HG02763 (cell line): Measurements from ENCODE around the gene STYXL2.

Experiments
- ATAC-seq: cut with Tn5 transposase; IDR thresholded peaks from one replicate; pipeline ENCODE4 v1.9.1; 2021; ENCODE audit warnings: mild to moderate bottlenecking, moderate library complexity; ENCODE audit not compliant: unreplicated experiment

STYXL2 gene

DNA sequence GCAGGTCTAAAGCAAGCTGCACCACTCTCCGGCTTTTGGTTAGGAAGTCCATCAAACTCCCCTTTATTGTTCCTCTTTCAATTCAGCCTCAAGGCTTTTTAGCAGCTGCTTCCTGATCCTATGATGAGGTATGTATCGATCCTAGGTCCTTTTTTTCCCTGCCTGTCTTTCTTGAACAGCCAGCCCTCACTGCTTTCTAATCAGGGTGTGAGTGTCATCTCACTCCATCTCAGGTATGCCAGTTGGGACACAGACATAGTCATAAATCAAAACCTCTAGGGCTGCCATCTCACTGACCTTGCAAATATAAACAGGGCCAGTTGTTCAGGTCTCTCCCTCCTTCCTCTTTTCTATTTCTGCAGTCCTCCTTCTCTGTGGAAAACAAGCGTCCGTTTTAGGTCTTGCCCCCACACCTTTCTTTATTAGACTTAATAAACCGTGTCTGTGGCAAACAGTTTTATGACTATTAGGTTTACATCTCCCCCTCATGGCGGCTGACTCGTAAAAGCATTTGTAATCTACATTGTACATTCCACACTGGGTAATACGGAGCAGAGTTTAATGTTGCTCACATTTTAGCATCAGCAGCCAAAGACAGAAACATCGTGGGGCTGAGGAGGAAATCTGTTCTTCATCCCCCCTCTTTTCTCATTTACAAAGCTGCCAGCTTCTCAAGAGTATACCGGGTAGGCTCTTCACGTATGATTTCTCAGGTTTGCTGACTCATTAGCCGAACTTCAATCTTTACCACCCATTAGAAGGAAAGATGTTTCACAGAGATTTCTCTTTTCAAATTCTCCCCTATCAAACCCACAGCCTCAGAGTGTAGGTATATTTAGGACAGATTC is 11.6 kb downstream of the STYXL2 start:
- no peak for ATAC-seq

DNA sequence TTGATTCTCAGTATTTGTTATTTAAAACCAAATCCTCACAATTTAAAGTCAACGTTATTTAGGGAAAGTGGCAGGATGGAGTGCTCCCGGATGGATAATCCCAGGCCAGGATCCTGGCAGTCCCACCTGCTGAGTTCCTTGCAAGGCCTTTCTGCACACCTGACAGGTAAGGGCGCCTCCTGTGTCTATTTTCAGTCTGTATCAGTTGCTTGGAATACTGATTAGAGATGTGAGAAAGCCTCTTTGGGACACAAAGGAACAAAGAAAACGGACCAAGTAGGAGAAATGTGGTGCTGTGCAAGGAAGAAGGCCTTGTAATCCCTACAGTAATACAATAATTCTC is 12.2 kb downstream of the STYXL2 start:
- no peak for ATAC-seq

DNA sequence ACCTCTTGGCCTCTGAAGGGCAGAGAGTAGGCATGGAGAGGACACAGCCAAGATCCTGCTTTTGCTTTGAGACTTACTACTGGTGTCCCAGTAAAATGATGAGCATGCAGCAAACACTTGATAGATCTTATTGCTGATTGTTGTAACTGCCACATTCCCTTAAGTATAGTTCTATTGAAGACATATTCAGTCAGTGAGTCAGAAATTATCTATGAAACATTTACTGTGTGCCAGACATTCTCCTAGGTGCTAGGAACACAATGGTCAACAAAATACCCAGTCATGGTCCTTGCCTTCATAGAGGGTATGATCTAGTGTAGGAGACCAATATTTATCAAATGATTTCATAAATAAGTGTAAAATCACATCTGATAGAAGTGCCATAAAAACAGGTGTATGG is 13.6 kb downstream of the STYXL2 start:
- ATAC-seq = no peak

DNA sequence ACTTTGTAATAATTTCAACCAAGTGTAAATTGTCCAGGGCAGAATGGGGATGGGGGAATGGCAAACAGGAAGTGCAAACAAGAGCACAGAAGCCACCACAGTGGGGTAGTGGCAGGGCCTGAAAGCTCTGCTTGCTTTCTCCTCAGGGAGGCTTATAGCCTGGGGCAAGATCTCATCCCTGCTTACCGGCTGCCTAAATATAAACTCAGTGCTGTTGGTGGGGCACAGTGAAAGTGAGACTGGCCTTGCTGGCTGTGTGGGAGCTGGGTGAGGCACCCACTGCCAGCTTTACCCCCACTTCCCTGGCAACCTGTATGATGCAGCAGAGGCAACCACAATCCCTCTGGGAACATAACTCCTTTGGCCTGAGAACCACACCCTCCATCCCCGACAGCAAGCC is 15.2 kb downstream of the STYXL2 start:
- no peak for ATAC-seq

DNA sequence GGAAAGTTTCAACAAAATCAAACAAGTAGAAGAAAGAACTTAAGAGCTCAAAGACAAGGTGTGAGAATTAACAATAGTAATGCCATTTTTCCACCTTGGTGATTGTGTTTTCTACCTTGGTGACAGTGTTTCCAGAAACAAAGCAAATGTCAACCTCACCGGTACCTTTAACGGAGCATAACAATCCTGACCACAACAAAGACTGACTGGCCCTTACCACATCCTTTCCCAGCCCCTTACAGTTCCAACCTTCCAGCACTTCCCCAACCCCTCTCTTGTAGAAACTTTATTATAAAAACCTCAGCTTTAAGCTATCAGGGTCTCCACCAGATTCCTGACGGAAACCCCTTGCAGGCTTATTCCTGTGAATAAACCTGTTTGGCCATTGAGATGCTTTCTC is 16.7 kb downstream of the STYXL2 start:
- no peak for ATAC-seq

DNA sequence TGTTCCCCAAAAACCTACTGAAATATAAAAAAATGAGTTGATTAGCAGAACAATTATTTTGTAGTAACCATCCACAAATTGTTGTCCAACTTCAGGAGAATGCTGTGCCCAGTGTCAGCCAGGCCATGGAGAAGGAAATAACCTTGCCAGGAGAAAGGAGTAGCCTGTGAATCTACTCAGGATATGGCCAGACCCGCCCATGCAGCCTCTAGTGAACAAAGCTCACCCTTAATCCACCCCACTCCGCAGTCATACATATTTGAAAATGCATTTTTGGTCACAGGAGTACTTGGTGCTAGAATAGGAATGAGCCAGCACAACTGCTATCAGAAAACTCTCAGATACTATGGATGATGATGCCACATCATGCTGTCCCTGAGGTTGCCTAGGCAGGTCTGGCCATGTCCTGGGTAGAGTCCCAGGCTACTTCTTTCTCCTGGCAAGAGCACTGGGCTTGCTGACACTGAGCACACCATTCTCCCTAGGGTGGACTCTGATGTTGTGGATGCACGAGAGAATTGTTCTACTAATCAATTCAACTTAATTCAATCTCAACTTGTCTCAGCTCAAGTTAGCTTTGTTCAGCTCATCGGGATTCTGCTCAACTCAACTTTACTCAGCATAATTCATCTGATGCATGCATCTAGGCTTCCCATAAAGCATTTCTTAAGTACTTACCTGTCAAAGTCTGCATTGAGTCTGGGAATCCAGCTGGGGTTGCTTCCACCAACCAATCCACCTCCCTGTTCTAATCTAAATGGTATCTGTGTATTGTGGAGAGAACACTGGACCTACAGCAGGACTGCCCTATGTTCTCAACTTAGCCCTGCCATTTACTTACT is 18.2 kb downstream of the STYXL2 start:
- no peak for ATAC-seq

DNA sequence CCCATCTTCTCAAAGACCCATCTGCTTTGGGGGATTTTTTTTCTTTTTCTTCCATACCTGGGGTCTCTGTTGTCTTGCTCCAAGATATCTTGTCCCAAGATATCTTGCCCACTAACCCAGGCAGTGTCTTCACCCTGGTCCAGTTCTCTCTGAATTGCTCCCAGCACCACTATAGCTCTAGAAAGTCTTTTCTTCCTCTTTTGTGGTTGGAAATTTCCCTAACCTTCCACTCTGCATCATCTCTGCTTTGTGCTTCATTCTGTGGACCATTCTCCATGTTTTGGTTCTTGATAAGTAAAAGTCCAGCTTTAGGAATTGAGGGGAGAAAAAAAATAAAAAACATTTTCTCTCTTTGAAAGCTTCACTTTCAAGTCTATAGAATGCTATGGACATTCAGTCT is 20.9 kb downstream of the STYXL2 start:
- ATAC-seq = no peak

DNA sequence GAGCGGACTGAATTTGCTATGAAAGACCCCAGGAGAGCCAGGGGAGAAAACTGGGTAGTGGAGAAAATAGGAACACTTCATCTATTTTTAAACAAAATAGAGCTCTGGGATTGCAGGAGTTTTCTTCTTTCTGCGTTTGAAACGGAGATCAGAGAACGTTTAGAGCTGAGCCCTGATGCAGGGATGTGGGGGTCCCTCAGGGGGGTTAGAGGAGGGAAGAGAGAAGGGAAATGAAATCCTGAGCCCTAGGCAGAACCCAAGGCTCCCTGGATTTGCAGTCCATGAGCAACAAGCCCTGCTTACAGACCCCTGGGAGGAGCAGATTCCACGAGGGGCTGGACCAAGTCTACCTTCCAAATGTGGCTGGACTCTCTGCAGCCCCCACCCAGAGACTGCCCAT is 21.8 kb downstream of the STYXL2 start:
- ATAC-seq = no peak

DNA sequence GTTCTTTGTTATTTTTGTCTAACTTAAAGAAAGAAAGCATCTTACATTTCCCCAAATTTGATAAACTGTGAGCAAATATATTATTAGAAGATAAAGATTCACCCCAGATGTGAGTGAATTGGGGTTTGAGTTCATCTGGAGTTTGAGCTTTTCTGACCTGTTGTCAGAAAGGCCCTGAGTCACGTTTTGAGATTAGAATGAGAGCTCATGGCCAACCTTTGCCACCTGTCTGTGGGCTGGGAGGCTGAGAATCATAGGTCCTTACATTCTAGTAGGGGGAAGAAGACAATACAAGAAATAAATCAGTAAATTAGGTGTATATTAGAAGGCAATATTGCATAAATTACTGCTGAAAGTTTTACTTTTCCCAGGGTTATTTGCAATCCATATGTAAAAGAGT is 22.3 kb downstream of the STYXL2 start:
- no peak for ATAC-seq

DNA sequence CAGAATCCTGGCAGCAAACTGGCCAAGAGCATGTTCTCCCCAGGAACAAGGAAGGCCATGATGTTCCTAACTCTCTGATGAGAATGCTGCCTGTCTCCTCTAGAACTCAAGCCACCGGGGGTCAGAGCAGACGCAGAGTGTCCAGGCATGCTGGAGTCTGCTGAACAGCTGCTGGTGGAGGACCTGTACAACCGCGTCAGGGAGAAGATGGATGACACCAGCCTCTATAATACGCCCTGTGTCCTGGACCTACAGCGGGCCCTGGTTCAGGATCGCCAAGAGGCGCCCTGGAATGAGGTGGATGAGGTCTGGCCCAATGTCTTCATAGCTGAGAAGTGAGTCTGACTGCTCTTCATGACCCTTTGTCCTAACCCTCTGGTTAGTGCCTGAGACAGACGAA is 23.4 kb downstream of the STYXL2 start:
- ATAC-seq = no peak

DNA sequence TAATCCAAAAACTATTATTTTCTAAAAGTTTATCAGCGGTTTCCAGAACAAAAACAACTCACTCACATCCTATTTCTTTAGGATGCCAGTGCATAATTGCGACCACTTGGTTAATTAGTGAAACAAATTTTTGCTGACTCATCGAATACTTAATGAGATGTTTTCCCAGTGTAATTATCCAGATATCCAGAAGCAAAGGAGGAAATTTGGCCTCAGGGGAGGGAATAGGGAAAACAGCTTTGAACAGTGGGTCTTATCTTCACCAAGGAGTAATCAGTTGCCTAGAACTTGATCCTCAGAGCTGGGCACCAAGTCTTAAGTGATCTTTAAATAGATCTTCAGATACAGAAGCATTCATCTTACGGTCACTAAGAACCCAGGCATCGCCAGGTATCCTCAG is 24.3 kb downstream of the STYXL2 start:
- no peak for ATAC-seq

DNA sequence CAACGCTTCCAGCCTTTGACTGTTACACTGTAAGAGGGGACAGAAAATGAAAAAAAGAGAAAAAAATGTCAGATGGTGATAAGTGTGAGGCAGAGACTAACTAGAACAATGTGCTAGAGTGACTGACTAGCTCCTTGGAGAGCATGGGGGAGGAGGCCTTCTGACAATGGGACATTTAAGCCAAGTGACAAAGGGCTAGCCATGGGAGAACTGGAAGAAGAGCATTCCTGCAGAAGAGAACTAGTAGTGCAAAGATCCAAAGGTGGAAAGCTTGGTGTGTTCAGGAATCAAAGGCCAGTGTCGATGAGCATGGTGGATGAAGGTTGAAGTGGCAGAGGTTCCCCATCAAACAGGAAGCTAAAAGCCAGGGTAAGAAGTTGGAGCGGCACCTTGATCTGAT is 25.8 kb downstream of the STYXL2 start:
- no peak for ATAC-seq

DNA sequence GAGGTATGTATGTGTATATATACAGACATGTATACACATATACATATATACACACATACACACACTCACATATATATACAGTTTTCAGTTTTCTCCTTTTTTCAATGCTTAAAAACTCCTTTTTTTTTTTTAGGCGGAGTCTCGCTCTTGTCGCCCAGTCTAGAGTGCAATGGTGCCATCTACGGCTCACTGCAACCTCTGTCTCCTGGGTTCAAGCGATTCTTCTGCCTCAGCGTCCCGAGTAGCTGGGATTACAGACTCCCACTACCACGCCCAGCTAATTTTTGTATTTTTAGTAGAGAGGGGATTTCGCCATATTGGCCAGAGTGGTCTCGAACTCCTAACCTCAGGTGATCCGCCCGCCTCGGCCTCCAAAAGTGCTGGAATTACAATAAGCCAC is 27.0 kb downstream of the STYXL2 start:
- no peak for ATAC-seq

DNA sequence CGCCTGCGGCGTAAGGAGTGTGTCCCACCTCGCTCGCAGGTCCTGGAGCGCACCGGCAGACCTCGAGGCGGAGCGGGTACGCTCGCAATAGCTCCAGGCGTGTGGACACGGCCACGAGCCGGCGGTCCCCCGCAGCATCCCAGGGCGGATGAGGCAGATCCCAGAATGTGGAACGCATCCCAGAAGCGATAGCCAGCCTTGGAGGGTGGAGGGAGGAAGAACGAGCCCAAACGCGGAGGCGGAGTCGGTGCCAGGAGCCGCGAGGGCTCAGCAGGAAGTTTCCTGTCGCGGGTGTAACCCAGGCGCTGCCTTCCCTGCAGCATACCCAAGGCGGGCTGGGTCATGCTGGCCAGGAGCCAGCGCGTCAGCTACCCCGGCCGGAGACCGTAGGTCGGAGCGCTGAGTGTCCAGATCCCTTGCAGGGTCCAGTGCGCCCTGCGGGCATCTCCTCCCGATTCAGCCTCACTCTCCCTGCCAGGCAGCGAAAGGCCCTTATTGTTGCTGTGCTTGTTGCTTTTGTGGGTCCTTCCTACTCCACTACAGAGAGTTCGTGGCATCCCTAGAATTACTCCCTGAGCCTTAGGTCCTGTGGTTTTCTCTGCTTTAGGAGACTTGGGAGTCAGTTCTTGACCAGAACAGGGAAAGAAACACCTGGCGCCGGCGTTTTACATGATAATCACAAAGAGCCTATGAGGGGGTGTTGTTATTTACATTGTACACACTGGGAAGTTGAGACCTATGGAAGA is 27.7 kb downstream of the STYXL2 start:
- ATAC-seq = no peak

DNA sequence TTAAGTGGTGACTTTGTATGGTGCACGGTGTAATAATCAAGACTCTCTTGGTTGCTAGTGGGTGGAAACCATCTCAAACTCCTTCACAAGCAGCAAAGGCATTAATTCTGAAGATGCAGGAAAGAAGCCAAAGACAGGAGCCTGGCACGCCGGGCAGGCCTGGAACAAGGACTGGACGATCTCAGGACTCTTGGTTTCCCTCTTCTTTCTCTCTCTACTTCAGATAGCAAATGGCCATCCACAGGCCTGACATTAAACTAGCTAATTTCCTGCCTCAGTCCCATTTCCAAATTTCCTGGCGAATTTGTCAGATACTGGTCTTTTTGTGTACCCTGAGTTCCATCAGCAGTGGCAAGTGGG is 28.2 kb downstream of the STYXL2 start:
- ATAC-seq = no peak

DNA sequence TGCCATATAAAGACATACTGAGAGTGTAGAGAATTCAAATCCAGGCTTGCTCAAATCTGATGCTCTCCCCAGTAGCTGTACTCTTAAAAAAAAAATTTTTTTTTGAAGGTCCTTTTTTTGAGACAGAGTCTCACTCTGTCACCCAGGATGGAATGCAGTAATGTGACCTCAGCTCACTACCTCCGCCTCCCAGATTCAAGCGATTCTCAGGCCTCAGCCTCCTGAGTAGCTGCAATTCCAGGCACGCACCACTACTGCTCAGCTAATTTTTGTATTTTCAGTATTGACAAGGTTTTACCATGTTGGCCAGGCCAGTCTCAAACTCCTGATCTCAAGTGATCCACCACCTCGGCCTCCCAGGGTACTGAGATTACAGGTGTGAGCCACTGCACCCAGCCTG is 28.7 kb downstream of the STYXL2 start:
- ATAC-seq = no peak

DNA sequence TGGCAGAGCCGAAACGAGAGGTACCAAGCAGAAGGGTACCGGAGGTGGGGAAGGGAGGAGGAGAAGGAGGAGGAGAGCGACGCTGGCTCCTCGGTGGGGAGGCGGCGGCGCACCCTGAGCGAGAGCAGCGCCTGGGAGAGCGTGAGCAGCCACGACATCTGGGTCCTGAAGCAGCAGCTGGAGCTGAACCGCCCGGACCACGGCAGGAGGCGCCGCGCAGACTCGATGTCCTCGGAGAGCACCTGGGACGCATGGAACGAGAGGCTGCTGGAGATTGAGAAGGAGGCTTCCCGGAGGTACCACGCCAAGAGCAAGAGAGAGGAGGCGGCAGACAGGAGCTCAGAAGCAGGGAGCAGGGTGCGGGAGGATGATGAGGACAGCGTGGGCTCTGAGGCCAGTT is 32.4 kb downstream of the STYXL2 start:
- no peak for ATAC-seq

DNA sequence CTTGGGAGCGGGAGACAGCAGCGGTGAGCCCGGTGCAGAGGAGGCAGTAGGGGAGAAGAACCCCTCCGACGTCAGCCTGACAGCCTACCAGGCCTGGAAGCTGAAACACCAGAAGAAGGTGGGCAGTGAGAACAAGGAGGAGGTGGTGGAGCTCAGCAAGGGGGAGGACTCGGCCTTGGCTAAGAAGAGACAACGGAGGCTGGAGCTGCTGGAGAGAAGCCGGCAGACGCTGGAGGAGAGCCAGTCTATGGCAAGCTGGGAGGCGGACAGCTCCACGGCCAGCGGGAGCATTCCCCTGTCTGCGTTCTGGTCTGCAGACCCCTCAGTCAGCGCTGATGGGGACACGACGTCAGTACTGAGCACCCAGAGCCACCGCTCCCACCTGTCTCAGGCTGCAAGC is 32.9 kb downstream of the STYXL2 start:
- no peak for ATAC-seq

DNA sequence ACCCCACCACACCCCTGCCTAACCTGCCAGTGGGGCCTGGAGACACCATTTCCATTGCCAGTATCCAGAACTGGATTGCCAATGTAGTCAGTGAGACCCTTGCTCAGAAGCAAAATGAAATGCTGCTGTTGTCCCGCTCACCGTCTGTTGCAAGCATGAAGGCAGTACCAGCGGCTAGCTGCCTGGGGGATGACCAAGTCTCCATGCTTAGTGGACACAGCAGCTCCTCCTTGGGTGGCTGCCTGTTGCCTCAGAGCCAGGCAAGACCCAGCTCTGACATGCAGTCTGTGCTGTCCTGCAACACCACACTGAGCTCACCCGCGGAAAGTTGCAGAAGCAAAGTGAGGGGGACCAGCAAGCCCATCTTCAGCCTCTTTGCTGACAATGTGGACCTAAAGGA is 33.4 kb downstream of the STYXL2 start:
- no peak for ATAC-seq

DNA sequence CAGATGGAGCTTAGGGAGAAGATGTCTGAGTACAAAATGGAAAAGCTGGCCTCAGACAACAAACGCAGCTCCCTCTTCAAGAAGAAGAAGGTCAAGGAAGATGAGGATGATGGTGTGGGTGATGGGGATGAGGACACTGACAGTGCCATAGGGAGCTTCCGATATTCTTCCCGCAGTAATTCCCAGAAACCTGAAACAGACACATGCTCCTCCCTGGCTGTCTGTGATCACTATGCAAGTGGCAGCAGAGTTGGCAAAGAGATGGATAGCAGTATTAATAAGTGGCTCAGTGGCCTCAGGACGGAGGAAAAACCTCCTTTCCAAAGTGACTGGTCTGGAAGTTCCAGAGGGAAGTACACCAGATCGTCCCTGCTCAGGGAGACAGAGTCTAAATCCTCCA is 33.8 kb downstream of the STYXL2 start:
- no peak for ATAC-seq

DNA sequence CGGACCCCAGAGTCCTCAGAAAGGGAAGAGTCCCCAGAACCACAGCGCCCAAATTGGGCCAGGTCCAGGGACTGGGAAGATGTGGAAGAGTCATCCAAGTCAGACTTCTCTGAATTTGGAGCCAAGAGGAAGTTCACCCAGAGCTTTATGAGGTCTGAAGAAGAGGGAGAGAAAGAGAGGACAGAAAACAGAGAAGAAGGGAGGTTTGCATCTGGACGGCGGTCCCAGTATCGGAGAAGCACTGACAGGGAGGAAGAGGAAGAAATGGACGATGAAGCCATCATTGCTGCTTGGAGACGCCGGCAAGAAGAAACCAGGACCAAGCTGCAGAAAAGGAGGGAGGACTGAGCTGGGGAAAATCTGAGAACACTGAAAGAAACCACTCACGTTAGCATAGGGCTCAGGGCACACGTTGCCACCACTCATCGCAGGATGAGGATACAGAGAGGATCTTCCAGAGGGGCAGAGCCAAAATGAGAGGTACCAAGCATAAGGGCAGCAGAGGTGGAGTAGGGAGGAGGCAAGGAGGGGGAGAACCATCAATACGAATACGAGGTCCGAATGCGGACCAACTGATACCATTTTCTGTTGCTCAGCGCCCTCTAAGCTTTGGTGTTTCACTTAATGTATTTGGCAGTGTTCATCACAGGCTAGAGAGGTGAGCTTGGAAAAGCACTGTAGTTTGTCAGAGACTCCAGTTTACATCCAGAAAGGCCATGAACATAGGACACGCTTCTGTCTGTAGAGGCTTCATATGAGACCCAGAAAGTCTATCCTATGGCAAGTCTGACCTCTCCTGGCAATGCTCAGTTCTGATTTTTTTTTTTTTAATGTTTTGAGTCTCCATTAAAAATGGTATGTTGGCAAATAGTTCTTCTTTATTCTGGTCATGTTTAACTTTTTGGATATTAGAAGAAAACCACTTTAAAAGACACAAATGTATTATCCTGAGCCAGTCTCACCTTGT is 34.7 kb downstream of the STYXL2 start:
- no peak for ATAC-seq
